GM23338 (cell line): ENCODE data around the gene CH25H. TPM values are rescaled to one million over a fixed set of nuclear protein-coding genes. Genes with fewer than 3 reads are reported as not detected.

Experiments
- ATAC-seq: fragments of 200-7000 bp; cut with Tn5 transposase; 3 replicates; pipeline ENCODE4 v1.9.1; 2020
- DNase-seq: peaks from one replicate; pipeline ENCODE4 v3.0.0-alpha.2; 2015; ENCODE audit warnings: low spot score
- H2AFZ ChIP-seq: fragments of 200-600 bp; sonication (generic); 2 replicates; pipeline ENCODE4 v1.8.0; 2016; ENCODE audit warnings: antibody characterized with exemption, mild to moderate bottlenecking, moderate library complexity
- H3F3A ChIP-seq: fragments of 200-600 bp; sonication (generic); replicated peaks from 2 replicates; pipeline ENCODE4 v1.8.0; 2017; ENCODE audit warnings: antibody characterized with exemption, mixed run types, low read depth
- H3K27ac ChIP-seq: fragments of 200-600 bp; sonication (generic); 2 replicates; pipeline ENCODE4 v1.6.1; 2016; ENCODE audit warnings: low read depth
- H3K27me3 ChIP-seq: fragments of 200-600 bp; sonication (generic); 2 replicates; pipeline ENCODE4 v1.8.0; 2016; ENCODE audit warnings: mild to moderate bottlenecking, mixed run types, moderate library complexity; ENCODE audit not compliant: insufficient read depth
- H3K36me3 ChIP-seq: fragments of 200-600 bp; sonication (generic); 2 replicates; pipeline ENCODE4 v1.8.0; 2016; ENCODE audit warnings: mild to moderate bottlenecking; ENCODE audit not compliant: insufficient read depth
- H3K4me1 ChIP-seq: fragments of 200-600 bp; sonication (generic); 2 replicates; pipeline ENCODE4 v1.8.0; 2016; ENCODE audit warnings: mild to moderate bottlenecking, moderate library complexity; ENCODE audit not compliant: insufficient read depth
- H3K4me2 ChIP-seq: fragments of 200-600 bp; sonication (generic); 2 replicates; pipeline ENCODE4 v1.7.1; 2017; ENCODE audit warnings: mixed run types
- H3K4me3 ChIP-seq: fragments of 200-600 bp; sonication (generic); 2 replicates; pipeline ENCODE4 v1.6.1; 2016; ENCODE audit warnings: mixed run types
- H3K79me2 ChIP-seq: fragments of 200-600 bp; sonication (generic); replicated peaks from 2 replicates; pipeline ENCODE4 v1.8.0; 2017; ENCODE audit warnings: mild to moderate bottlenecking; ENCODE audit not compliant: insufficient read depth
- H3K9me2 ChIP-seq: fragments of 200-600 bp; sonication (generic); 2 replicates; pipeline ENCODE4 v1.8.0; 2017; ENCODE audit not compliant: insufficient read depth
- H4K20me1 ChIP-seq: fragments of 200-600 bp; sonication (generic); replicated peaks from 2 replicates; pipeline ENCODE4 v1.8.0; 2017; ENCODE audit warnings: mild to moderate bottlenecking; ENCODE audit not compliant: insufficient read depth
- H3K27ac Mint-ChIP-seq: 2 replicates; pipeline ENCODE4 v1.8.0; 2020; ENCODE audit warnings: inconsistent platforms, mild to moderate bottlenecking, moderate library complexity, mixed read lengths
- H3K27me3 Mint-ChIP-seq: 3 replicates; pipeline ENCODE4 v1.8.0; 2022; ENCODE audit warnings: low read depth, mild to moderate bottlenecking, moderate library complexity, mixed read lengths, inconsistent platforms; ENCODE audit not compliant: insufficient read depth, poor library complexity
- H3K36me3 Mint-ChIP-seq: 3 replicates; pipeline ENCODE4 v1.8.0; 2021; ENCODE audit warnings: low read depth, mild to moderate bottlenecking, inconsistent platforms, moderate library complexity, mixed read lengths
- H3K4me1 Mint-ChIP-seq: 3 replicates; pipeline ENCODE4 v1.8.0; 2020; ENCODE audit warnings: mild to moderate bottlenecking, inconsistent platforms, mixed read lengths
- H3K4me3 Mint-ChIP-seq: 3 replicates; pipeline ENCODE4 v1.8.0; 2021; ENCODE audit warnings: moderate library complexity, mild to moderate bottlenecking, inconsistent platforms, mixed read lengths
- H3K9me3 Mint-ChIP-seq: 3 replicates; pipeline ENCODE4 v1.8.0; 2020; ENCODE audit warnings: moderate library complexity, mild to moderate bottlenecking, inconsistent platforms, mixed read lengths
- ETS1 ChIP-seq: IDR thresholded peaks from 2 replicates; pipeline ENCODE4 v1.6.1; 2016; ENCODE audit warnings: antibody characterized with exemption
- EZH2 ChIP-seq: fragments of 200-600 bp; sonication (generic); IDR thresholded peaks from one replicate; pipeline ENCODE4 v1.8.0; 2017; ENCODE audit warnings: antibody characterized with exemption, mild to moderate bottlenecking, low read depth; ENCODE audit not compliant: unreplicated experiment
- JUNB ChIP-seq: IDR thresholded peaks from one replicate; pipeline ENCODE4 v1.6.1; 2016; ENCODE audit warnings: antibody characterized with exemption; ENCODE audit not compliant: unreplicated experiment
- REST ChIP-seq: IDR thresholded peaks from one replicate; pipeline ENCODE4 v1.6.1; 2018; ENCODE audit warnings: antibody characterized with exemption; ENCODE audit not compliant: unreplicated experiment
- STAT1 ChIP-seq: IDR thresholded peaks from one replicate; pipeline ENCODE4 v1.6.1; 2016; ENCODE audit warnings: antibody characterized with exemption; ENCODE audit not compliant: unreplicated experiment
- ZNF331 ChIP-seq: fragments of 250-450 bp; sonication (Bioruptor Pico); IDR thresholded peaks from 2 replicates; pipeline ENCODE4 v1.5.0; 2020; ENCODE audit warnings: low read depth, mild to moderate bottlenecking, moderate library complexity
- ZNF462 ChIP-seq: fragments of 250-450 bp; sonication (Bioruptor Pico); IDR thresholded peaks from 2 replicates; pipeline ENCODE4 v1.5.0; 2020; ENCODE audit warnings: mild to moderate bottlenecking, moderate library complexity
- polyA plus RNA-seq: library from polyadenylated mRNA; unstranded; fragments of >200 nt; fragmentation: Nextera tagmentation; extraction: Ambion mirVana; gene quantifications from 2 replicates; pipeline ENCODE4 v1.2.1, GENCODE V29; 2016
- total RNA-seq: library from RNA; depleted of rRNA; stranded (reverse); fragments of >200 nt; shearing (Covaris generic); gene quantifications from 2 replicates; pipeline ENCODE4 v1.2.3, GENCODE V29; 2014

Gene CH25H
- total and polyA plus RNA-seq, 2 experiments from 2014 or later, result 1.3 to 1.7 TPM

GRCh38 chr10:89162596-89162995 is 44.5 kb downstream of the CH25H start:
- H3K9me3 Mint-ChIP-seq, result no peaks in the 10 kb centered on the region; the same call in 2 of the 3 replicates
- DNase-seq (no peak), ATAC-seq (no peak)
- no peak overlapping the region for H3K27ac ChIP-seq
- H3K36me3 ChIP-seq, result no peaks in the 10 kb centered on the region
- peaks cover 15% of the 10 kb centered on the region; the same call in 1 of the 2 replicates for H3K9me2 ChIP-seq
- H3K27me3 ChIP-seq, result no peaks in the 10 kb centered on the region
- H3K4me2 ChIP-seq, result no peak overlapping the region
- H3K4me1 ChIP-seq, result no peaks in the 10 kb centered on the region
- H3K4me1 Mint-ChIP-seq, result no peaks in the 10 kb centered on the region
- no peaks in the 10 kb centered on the region for H3F3A ChIP-seq
- H3K79me2 ChIP-seq, result no peaks in the 10 kb centered on the region
- no peak overlapping the region for H3K4me3 Mint-ChIP-seq
- H3K27ac Mint-ChIP-seq, result no peak overlapping the region
- H3K27me3 Mint-ChIP-seq, result no peaks in the 10 kb centered on the region
- TF ChIP-seq STAT1 (no peak), ETS1 (no peak), ZNF462 (CRISPR knock-in tag) (no peak), ZNF331 (no peak), JUNB (no peak), REST (no peak), EZH2 (no peak)
- H3K36me3 Mint-ChIP-seq, result no peaks in the 10 kb centered on the region
- no peak overlapping the region for H2AFZ ChIP-seq
- no peaks in the 10 kb centered on the region for H4K20me1 ChIP-seq
- H3K4me3 ChIP-seq, result no peak overlapping the region
